GM21576 (cell line): Measurements from ENCODE around the gene BOD1.

ENCODE experiments used
- ATAC-seq: cut with Tn5 transposase; IDR thresholded peaks from one replicate; pipeline ENCODE4 v1.9.1; 2021; ENCODE audit warnings: mild to moderate bottlenecking, moderate library complexity; ENCODE audit not compliant: unreplicated experiment

Gene BOD1

GRCh38 chr5:173616577-173617118 is at the start of gene BOD1:
BOD1 (minus strand) TSS chr5:173616650; CDS start chr5:173616436, 214 bp downstream.
- peak; percentile 96 for ATAC-seq

GRCh38 chr5:173665326-173665725 is 48.9 kb upstream of the BOD1 start:
- no peak for ATAC-seq

GRCh38 chr5:173664154-173664526 is 47.7 kb upstream of the BOD1 start:
- ATAC-seq, result no peak

- no peak for ATAC-seq
These were observed 47.1 kb upstream of the BOD1 start for GRCh38 chr5:173663352-173664153.

- ATAC-seq, result no peak
These were observed 46.3 kb upstream of the BOD1 start for GRCh38 chr5:173662581-173663351.

- no peak for ATAC-seq
These were observed 44.2 kb upstream of the BOD1 start for GRCh38 chr5:173660481-173661280.

GRCh38 chr5:173659423-173659822 is 43.0 kb upstream of the BOD1 start:
- ATAC-seq, result no peak

- ATAC-seq, result no peak
These were observed 41.4 kb upstream of the BOD1 start for GRCh38 chr5:173657741-173658356.

GRCh38 chr5:173655196-173655797 is 38.8 kb upstream of the BOD1 start:
- ATAC-seq, result no peak

- ATAC-seq, result no peak
These were observed 37.5 kb upstream of the BOD1 start for GRCh38 chr5:173653822-173654523.

- ATAC-seq, result no peak
These were observed 31.9 kb upstream of the BOD1 start for GRCh38 chr5:173648308-173648866.

GRCh38 chr5:173646692-173647091 is 30.2 kb upstream of the BOD1 start:
- no peak for ATAC-seq

GRCh38 chr5:173645890-173646574 is 29.6 kb upstream of the BOD1 start:
- ATAC-seq, result no peak

- ATAC-seq, result no peak
These were observed 29.0 kb upstream of the BOD1 start for GRCh38 chr5:173645437-173645807.

- no peak for ATAC-seq
These were observed 28.4 kb upstream of the BOD1 start for GRCh38 chr5:173644673-173645436.

- ATAC-seq, result peak; percentile 69
These were observed 27.5 kb upstream of the BOD1 start for GRCh38 chr5:173643964-173644363.

- no peak for ATAC-seq
These were observed 26.5 kb upstream of the BOD1 start for GRCh38 chr5:173642895-173643481.
